MCF 10A (cell line): ENCODE measurements around the gene UMAD1. TPM values are rescaled to one million over a fixed set of nuclear protein-coding genes. Genes with fewer than 3 reads are reported as not detected.

Experiments
- BruUV-seq: library from RNA; stranded (reverse); fragments of 400-500 nt; replicated peaks from 2 replicates; lab custom pipeline; 2021; lab: Mats Ljungman, UMichigan
- CTCF ChIA-PET: fragments of 300-600 bp; sonication (Branson Sonifier 250); formaldehyde crosslinking; extraction: SDS; loops from one replicate; lab custom pipeline; 2021; ENCODE audit warnings: antibody characterized with exemption, inconsistent platforms; lab: Yijun Ruan, JAX
- POLR2A ChIA-PET: fragments of 300-600, 350-650 bp; sonication (Branson Sonifier 250); formaldehyde crosslinking; extraction: SDS; loops from one replicate; lab custom pipeline; 2020; ENCODE audit warnings: antibody characterized with exemption, inconsistent platforms; lab: Yijun Ruan, JAX
- DNase-seq: peaks from one replicate; pipeline ENCODE4 v3.0.0-alpha.2; 2018; ENCODE audit not compliant: unreplicated experiment
- H3K27ac Mint-ChIP-seq: one replicate; pipeline ENCODE4 v1.8.0; 2022; ENCODE audit warnings: mild to moderate bottlenecking, low read depth, mixed read lengths; ENCODE audit not compliant: unreplicated experiment
- H3K27me3 Mint-ChIP-seq: one replicate; pipeline ENCODE4 v1.8.0; 2022; ENCODE audit warnings: mixed read lengths; ENCODE audit not compliant: insufficient read depth, unreplicated experiment
- H3K36me3 Mint-ChIP-seq: one replicate; pipeline ENCODE4 v1.8.0; 2022; ENCODE audit warnings: mild to moderate bottlenecking, moderate library complexity, mixed read lengths; ENCODE audit not compliant: insufficient read depth, unreplicated experiment
- H3K4me1 Mint-ChIP-seq: one replicate; pipeline ENCODE4 v1.8.0; 2022; ENCODE audit warnings: mixed read lengths; ENCODE audit not compliant: insufficient read depth, unreplicated experiment
- H3K4me3 Mint-ChIP-seq: one replicate; pipeline ENCODE4 v1.8.0; 2022; ENCODE audit warnings: mild to moderate bottlenecking, moderate library complexity, mixed read lengths; ENCODE audit not compliant: unreplicated experiment
- H3K9me3 Mint-ChIP-seq: one replicate; pipeline ENCODE4 v1.8.0; 2022; ENCODE audit warnings: mixed read lengths; ENCODE audit not compliant: unreplicated experiment
- intact Hi-C: fragments of 100-400 bp; cut with micrococcal nuclease; formaldehyde crosslinking; loops from 2 replicates; pipeline ENCODE4 v1.14.1; 2022
- total RNA-seq: library from RNA; stranded (reverse); gene quantifications from 2 replicates; pipeline ENCODE4 v1.2.3, GENCODE V29; 2022
- TF ChIP-seq, protein P1 (sequence below): fragments of 200-600 bp; IDR thresholded peaks from one replicate; pipeline ENCODE4 v1.8.0; 2022; ENCODE audit warnings: antibody characterized with exemption, mild to moderate bottlenecking; ENCODE audit not compliant: unreplicated experiment

UMAD1 gene
- total RNA-seq, 1 experiment from 2014 or later = 7.1 TPM

DNA sequence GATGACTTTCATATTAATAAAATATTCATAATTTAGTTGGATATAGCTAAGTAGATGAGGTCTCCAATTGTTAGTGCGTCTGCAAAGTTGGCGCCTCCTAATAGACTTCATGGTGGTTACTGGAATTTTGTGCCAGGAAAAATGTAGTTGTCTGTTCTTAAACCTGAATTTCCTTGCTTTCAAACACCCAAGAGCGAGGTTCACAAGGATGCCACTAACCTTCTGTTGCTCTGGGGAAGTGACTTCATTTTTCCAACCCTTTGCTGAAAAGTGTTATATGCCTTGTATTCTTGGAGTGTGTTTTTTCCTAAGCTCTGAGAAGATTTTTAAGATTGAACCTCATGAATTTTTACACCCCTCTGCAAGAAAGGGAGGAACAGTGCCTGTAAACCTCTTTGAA lies 229.1 kb downstream of the UMAD1 start:
- no peak for DNase-seq
- Mint-ChIP-seq H3K27ac (no peak overlapping the region), H3K36me3 (no peaks in the 10 kb centered on the region), H3K4me3 (no peak overlapping the region), H3K27me3 (no peaks in the 10 kb centered on the region), H3K4me1 (no peaks in the 10 kb centered on the region), H3K9me3 (no peaks in the 10 kb centered on the region)
- TF ChIP-seq, protein P1, sequence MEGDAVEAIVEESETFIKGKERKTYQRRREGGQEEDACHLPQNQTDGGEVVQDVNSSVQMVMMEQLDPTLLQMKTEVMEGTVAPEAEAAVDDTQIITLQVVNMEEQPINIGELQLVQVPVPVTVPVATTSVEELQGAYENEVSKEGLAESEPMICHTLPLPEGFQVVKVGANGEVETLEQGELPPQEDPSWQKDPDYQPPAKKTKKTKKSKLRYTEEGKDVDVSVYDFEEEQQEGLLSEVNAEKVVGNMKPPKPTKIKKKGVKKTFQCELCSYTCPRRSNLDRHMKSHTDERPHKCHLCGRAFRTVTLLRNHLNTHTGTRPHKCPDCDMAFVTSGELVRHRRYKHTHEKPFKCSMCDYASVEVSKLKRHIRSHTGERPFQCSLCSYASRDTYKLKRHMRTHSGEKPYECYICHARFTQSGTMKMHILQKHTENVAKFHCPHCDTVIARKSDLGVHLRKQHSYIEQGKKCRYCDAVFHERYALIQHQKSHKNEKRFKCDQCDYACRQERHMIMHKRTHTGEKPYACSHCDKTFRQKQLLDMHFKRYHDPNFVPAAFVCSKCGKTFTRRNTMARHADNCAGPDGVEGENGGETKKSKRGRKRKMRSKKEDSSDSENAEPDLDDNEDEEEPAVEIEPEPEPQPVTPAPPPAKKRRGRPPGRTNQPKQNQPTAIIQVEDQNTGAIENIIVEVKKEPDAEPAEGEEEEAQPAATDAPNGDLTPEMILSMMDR = no peak
- BruUV-seq = no TSS peak
- POLR2A ChIA-PET = interaction anchor here (0.6 to 1.4 kb wide), 2 partner anchors 108 to 238 kb away, joined by 3 to 4 read pairs; no protein-coding TSS in a partner anchor
- intact Hi-C loops = no loop called here
- CTCF ChIA-PET = interaction anchor here (0.6 kb wide), 2 partner anchors 166 to 188 kb away, joined by 3 to 4 read pairs; no protein-coding TSS in a partner anchor

DNA sequence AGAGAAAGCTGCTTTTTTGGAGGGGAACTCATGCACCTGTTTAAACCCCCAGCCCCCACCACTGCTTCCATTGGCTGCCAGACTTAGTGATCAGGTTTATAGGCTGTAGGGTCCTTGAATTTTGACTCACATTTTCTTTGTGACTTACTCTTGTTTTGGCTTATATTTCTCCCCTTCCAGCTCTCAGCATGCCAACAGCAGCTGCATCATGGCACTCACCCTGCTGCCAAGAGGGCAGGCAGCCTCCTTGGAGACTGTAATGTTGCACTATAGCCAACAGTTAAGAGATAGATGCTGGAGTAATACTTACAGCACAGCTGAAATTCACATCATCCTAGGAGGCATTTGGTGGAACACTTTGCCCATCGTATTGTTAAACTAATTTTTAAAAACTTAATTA lies 230.0 kb downstream of the UMAD1 start:
- no peaks in the 10 kb centered on the region for H3K9me3 Mint-ChIP-seq
- no peak overlapping the region for H3K4me3 Mint-ChIP-seq
- H3K4me1 Mint-ChIP-seq = no peaks in the 10 kb centered on the region
- intact Hi-C loops = no loop called here
- TF ChIP-seq, protein P1 = no peak
- ChIA-PET CTCF (no interaction called here), POLR2A (interaction anchor here (1.4 kb wide), 1 partner anchor 108 kb away, joined by 4 read pairs; no protein-coding TSS in a partner anchor)
- DNase-seq = no peak
- H3K27ac Mint-ChIP-seq = no peak overlapping the region
- BruUV-seq = no TSS peak
- no peaks in the 10 kb centered on the region for H3K27me3 Mint-ChIP-seq
- no peaks in the 10 kb centered on the region for H3K36me3 Mint-ChIP-seq

DNA sequence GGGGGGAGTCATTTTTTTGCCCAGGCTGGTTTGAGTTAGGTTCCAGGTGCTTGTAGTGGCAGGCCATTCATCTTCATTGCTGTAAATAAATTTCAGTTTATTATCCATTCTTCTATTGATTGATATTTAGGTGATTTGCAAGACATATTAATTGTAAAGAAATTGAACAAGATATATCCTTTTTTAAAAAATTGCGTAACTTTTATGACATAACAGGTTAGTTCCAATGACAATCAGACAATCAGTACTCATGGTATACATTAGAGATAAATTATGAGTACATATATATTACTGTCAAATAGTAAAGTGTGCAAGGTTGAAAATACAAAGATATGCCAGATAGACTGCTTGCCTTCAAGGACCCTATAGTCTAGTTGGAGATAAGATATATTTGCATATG lies 235.9 kb downstream of the UMAD1 start:
- TF ChIP-seq, protein P1 = no peak
- Mint-ChIP-seq H3K36me3 (no peaks in the 10 kb centered on the region), H3K27ac (no peak overlapping the region), H3K4me3 (no peak overlapping the region), H3K9me3 (no peaks in the 10 kb centered on the region), H3K4me1 (no peaks in the 10 kb centered on the region), H3K27me3 (no peaks in the 10 kb centered on the region)
- intact Hi-C loops = no loop called here
- BruUV-seq = no TSS peak
- DNase-seq = no peak
- ChIA-PET POLR2A (no interaction called here), CTCF (no interaction called here)

DNA sequence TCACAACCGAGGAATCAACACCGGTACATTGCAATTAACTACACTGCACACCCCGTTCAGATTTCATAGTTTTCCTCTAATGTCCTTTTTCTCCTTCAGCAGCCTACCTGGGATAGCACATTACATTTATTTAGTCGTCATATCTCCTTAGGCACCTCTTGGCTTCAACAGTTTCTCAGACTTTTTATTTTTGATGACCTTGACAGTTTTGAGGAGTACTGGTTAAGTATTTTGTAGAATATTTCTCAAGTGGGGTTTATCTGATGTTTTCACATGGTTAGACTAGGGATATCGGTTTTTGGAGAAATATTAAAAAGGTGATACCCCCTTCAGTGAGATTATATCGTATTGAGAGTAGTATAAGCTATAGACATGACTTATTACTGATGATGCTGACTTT lies 241.0 kb downstream of the UMAD1 start:
- no peaks in the 10 kb centered on the region for H3K27me3 Mint-ChIP-seq
- ChIA-PET POLR2A (no interaction called here), CTCF (no interaction called here)
- H3K4me3 Mint-ChIP-seq = no peak overlapping the region
- no peaks in the 10 kb centered on the region for H3K9me3 Mint-ChIP-seq
- no peak for DNase-seq
- no peaks in the 10 kb centered on the region for H3K36me3 Mint-ChIP-seq
- intact Hi-C loops = no loop called here
- H3K4me1 Mint-ChIP-seq = no peaks in the 10 kb centered on the region
- H3K27ac Mint-ChIP-seq = no peak overlapping the region
- BruUV-seq = no TSS peak
- TF ChIP-seq, protein P1 = no peak
